ENCODE data around the gene ARHGEF11.
A peak's percentile ranks its signal among the peaks of the same experiment; 100 is the strongest.

Gene ARHGEF11

GRCh38 chr1:156893048-156893953, 152.2 kb downstream of the ARHGEF11 start, which contains the start of gene PEAR1:
TSS of gene PEAR1 (plus strand) at chr1:156893718. CDS start at chr1:156903927, 10,209 bp downstream.
- peak within 1 kb of the TSS; percentile 89 for H2BK15ac ChIP-seq (ENCODE audit: low read length)
- no peak within 1 kb of the TSS for H4K91ac ChIP-seq (ENCODE audit: low read depth, low read length, poor library complexity)
- peak within 1 kb of the TSS; percentile 76 for H3K18ac ChIP-seq (ENCODE audit: low read length)
- H3K4me3 ChIP-seq (ENCODE audit: low read length in 2 of 2): peak within 1 kb of the TSS; percentile 19 to 27
- peak within 1 kb of the TSS; percentile 26 for H2BK5ac ChIP-seq (ENCODE audit: low read length)
- H2BK12ac ChIP-seq (ENCODE audit: low read length): peak within 1 kb of the TSS; percentile 68
- H3K9me3 ChIP-seq (replicated peaks in 1 of 2; ENCODE audit: control insufficient read depth in 2 of 2, insufficient read depth in 1 of 2, low read depth in 1 of 2, low read length in 2 of 2): no peaks in the 10 kb centered on the region
- H3K23ac ChIP-seq (ENCODE audit: low read depth, low read length, poor library complexity): peak within 1 kb of the TSS; percentile 52
- H3K4me1 ChIP-seq (ENCODE audit: control insufficient read depth in 2 of 2, insufficient read depth in 1 of 2, low read depth in 1 of 2, low read length in 2 of 2): peaks cover 22 to 29% of the 10 kb centered on the region in 2 donors
- H3K27ac ChIP-seq (replicated peaks; ENCODE audit: low read length): no peak within 1 kb of the TSS
- H2AFZ ChIP-seq (ENCODE audit: low read length): peak within 1 kb of the TSS; percentile 87
- WGBS, 2 donors (ENCODE audit: extremely low coverage in 2 of 2, insufficient read length in 2 of 2, insufficient replicate concordance in 1 of 2): no CpG with 5 or more reads among the region's 60 CpGs
- H3K27me3 ChIP-seq (ENCODE audit: control insufficient read depth in 3 of 3, insufficient read depth in 3 of 3, low read depth in 1 of 3, low read length in 3 of 3): peaks cover 0 to 57% (median 28%) of the 10 kb centered on the region in 3 experiments
- no peak within 1 kb of the TSS for H3K4ac ChIP-seq (ENCODE audit: low read length)
- H3K79me1 ChIP-seq (ENCODE audit: low read depth, low read length): no peaks in the 10 kb centered on the region
- H4K8ac ChIP-seq (ENCODE audit: low read depth, low read length): no peak within 1 kb of the TSS
- H2BK120ac ChIP-seq (ENCODE audit: low read depth, low read length): peak within 1 kb of the TSS; percentile 30
- H3K9ac ChIP-seq (ENCODE audit: low read depth, low read length, poor library complexity): peak within 1 kb of the TSS; percentile 26
- H2AK5ac ChIP-seq (ENCODE audit: low read depth, low read length): peak within 1 kb of the TSS; percentile 92
- H3K36me3 ChIP-seq (replicated peaks in 1 of 2; ENCODE audit: control insufficient read depth in 2 of 2, insufficient read depth in 2 of 2, low read length in 2 of 2): no peaks in the 10 kb centered on the region
- no peak for DNase-seq (ENCODE audit: low spot score)
- peak within 1 kb of the TSS; percentile 50 for H3K14ac ChIP-seq (ENCODE audit: low read length)
- H3K4me2 ChIP-seq (ENCODE audit: insufficient read depth, low read length, poor library complexity, severe bottlenecking): peak within 1 kb of the TSS; percentile 41

GRCh38 chr1:156892190-156893047, 153.1 kb downstream of the ARHGEF11 start:
- H3K27ac ChIP-seq (replicated peaks; ENCODE audit: low read length): no peak overlapping the region
- H2BK5ac ChIP-seq (ENCODE audit: low read length): no peak overlapping the region
- H2BK120ac ChIP-seq (ENCODE audit: low read depth, low read length): no peak overlapping the region
- H2BK15ac ChIP-seq (ENCODE audit: low read length): no peak overlapping the region
- no peaks in the 10 kb centered on the region for H3K79me1 ChIP-seq (ENCODE audit: low read depth, low read length)
- H3K4me3 ChIP-seq (ENCODE audit: low read length in 2 of 2): no peak overlapping the region
- H3K14ac ChIP-seq (ENCODE audit: low read length): no peak overlapping the region
- no peak overlapping the region for H2BK12ac ChIP-seq (ENCODE audit: low read length)
- H3K9ac ChIP-seq (ENCODE audit: low read depth, low read length, poor library complexity): no peak overlapping the region
- H2AK5ac ChIP-seq (ENCODE audit: low read depth, low read length): no peak overlapping the region
- no peak overlapping the region for H3K23ac ChIP-seq (ENCODE audit: low read depth, low read length, poor library complexity)
- peak overlapping the region; percentile 31 for H3K4me2 ChIP-seq (ENCODE audit: insufficient read depth, low read length, poor library complexity, severe bottlenecking)
- H3K36me3 ChIP-seq (replicated peaks in 1 of 2; ENCODE audit: control insufficient read depth in 2 of 2, insufficient read depth in 2 of 2, low read length in 2 of 2): no peaks in the 10 kb centered on the region
- H3K4ac ChIP-seq (ENCODE audit: low read length): no peak overlapping the region
- peaks cover 18 to 22% of the 10 kb centered on the region in 2 donors for H3K4me1 ChIP-seq (ENCODE audit: control insufficient read depth in 2 of 2, insufficient read depth in 1 of 2, low read depth in 1 of 2, low read length in 2 of 2)
- peak; percentile 89 for DNase-seq (ENCODE audit: low spot score)
- no CpG with 5 or more reads among the region's 48 CpGs for WGBS, 2 donors (ENCODE audit: extremely low coverage in 2 of 2, insufficient read length in 2 of 2, insufficient replicate concordance in 1 of 2)
- H2AFZ ChIP-seq (ENCODE audit: low read length): peak overlapping the region; percentile 41
- no peaks in the 10 kb centered on the region for H3K9me3 ChIP-seq (replicated peaks in 1 of 2; ENCODE audit: control insufficient read depth in 2 of 2, insufficient read depth in 1 of 2, low read depth in 1 of 2, low read length in 2 of 2)
- H4K8ac ChIP-seq (ENCODE audit: low read depth, low read length): no peak overlapping the region
- H3K27me3 ChIP-seq (ENCODE audit: control insufficient read depth in 3 of 3, insufficient read depth in 3 of 3, low read depth in 1 of 3, low read length in 3 of 3): peaks cover 0 to 63% (median 28%) of the 10 kb centered on the region in 3 experiments
- no peak overlapping the region for H4K91ac ChIP-seq (ENCODE audit: low read depth, low read length, poor library complexity)
- no peak overlapping the region for H3K18ac ChIP-seq (ENCODE audit: low read length)

GRCh38 chr1:156889802-156890580, 155.6 kb downstream of the ARHGEF11 start:
- Histone ChIP-seq H3K23ac (ENCODE audit: low read depth, low read length, poor library complexity) (no peak overlapping the region), H3K9ac (ENCODE audit: low read depth, low read length, poor library complexity) (no peak overlapping the region), H2BK5ac (ENCODE audit: low read length) (no peak overlapping the region), H3K27me3 (ENCODE audit: control insufficient read depth in 3 of 3, insufficient read depth in 3 of 3, low read depth in 1 of 3, low read length in 3 of 3) (peaks cover 0 to 71% (median 28%) of the 10 kb centered on the region in 3 experiments), H2AFZ (ENCODE audit: low read length) (peak overlapping the region; percentile 65), H3K4ac (ENCODE audit: low read length) (no peak overlapping the region), H3K4me3 (ENCODE audit: low read length in 2 of 2) (no peak overlapping the region), H2BK15ac (ENCODE audit: low read length) (no peak overlapping the region), H3K4me2 (ENCODE audit: insufficient read depth, low read length, poor library complexity, severe bottlenecking) (no peak overlapping the region), H2AK5ac (ENCODE audit: low read depth, low read length) (no peak overlapping the region), H3K36me3 (replicated peaks in 1 of 2; ENCODE audit: control insufficient read depth in 2 of 2, insufficient read depth in 2 of 2, low read length in 2 of 2) (no peaks in the 10 kb centered on the region), H3K9me3 (replicated peaks in 1 of 2; ENCODE audit: control insufficient read depth in 2 of 2, insufficient read depth in 1 of 2, low read depth in 1 of 2, low read length in 2 of 2) (no peaks in the 10 kb centered on the region), H3K27ac (replicated peaks; ENCODE audit: low read length) (no peak overlapping the region), H3K4me1 (ENCODE audit: control insufficient read depth in 2 of 2, insufficient read depth in 1 of 2, low read depth in 1 of 2, low read length in 2 of 2) (peaks cover 5 to 23% of the 10 kb centered on the region in 2 donors), H2BK120ac (ENCODE audit: low read depth, low read length) (no peak overlapping the region), H4K8ac (ENCODE audit: low read depth, low read length) (peak overlapping the region; percentile 68), H3K79me1 (ENCODE audit: low read depth, low read length) (no peaks in the 10 kb centered on the region), H3K14ac (ENCODE audit: low read length) (no peak overlapping the region), H3K18ac (ENCODE audit: low read length) (no peak overlapping the region), H2BK12ac (ENCODE audit: low read length) (no peak overlapping the region), H4K91ac (ENCODE audit: low read depth, low read length, poor library complexity) (no peak overlapping the region)
- 100% methylated on average over 1 of the region's 8 CpGs; no CpG with 5 or more reads in 1 of the 2 donors for WGBS, 2 donors (ENCODE audit: extremely low coverage in 2 of 2, insufficient read length in 2 of 2, insufficient replicate concordance in 1 of 2)
- DNase-seq (ENCODE audit: low spot score): peak; percentile 76

Data from neuronal stem cell (in vitro differentiated cells).